A549 (cell line): ENCODE results near the gene PRKAR1A. TPM values are rescaled to one million over a fixed set of nuclear protein-coding genes. Genes with fewer than 3 reads are reported as not detected.
A peak's percentile ranks its signal among the peaks of the same experiment; 100 is the strongest.
"Not testable (repeated sequence)": the region's sequence is repeated elsewhere in the genome, so short reads cannot be mapped to it uniquely, and the experiment has no call there.

ENCODE experiments used
- ATAC-seq, 2 experiments: fragments of 200-7000 bp in 1 of 2; fragments of >200 bp in 1 of 2; cut with Nextera tagmentation in 1 of 2; cut with Tn5 transposase in 1 of 2; 3 replicates each; pipeline versions ENCODE4 v1.8.0 to v1.9.1; 2018 to 2020; ENCODE audit warnings: mild to moderate bottlenecking in 1 of 2, moderate library complexity in 1 of 2
- CTCF ChIA-PET: fragments of 300-600 bp; sonication (Branson Sonifier 250); formaldehyde crosslinking; extraction: SDS; loops from one replicate; lab custom pipeline; 2021; ENCODE audit warnings: antibody characterized with exemption, inconsistent platforms; lab: Yijun Ruan, JAX
- POLR2A ChIA-PET: fragments of 350-600 bp; formaldehyde crosslinking; extraction: SDS; loops from one replicate; lab custom pipeline; 2021; ENCODE audit warnings: antibody characterized with exemption, inconsistent platforms; lab: Yijun Ruan, JAX
- DNase-seq, 2 experiments: peaks; one replicate each; pipeline versions ENCODE4 v3.0.0 to v3.0.0-alpha.2; 2011 to 2016; ENCODE audit warnings: low read depth in 1 of 2, low spot score in 1 of 2
- FAIRE-seq: peaks from 2 replicates; lab custom pipeline; 2011; peaks lifted over from hg19 to GRCh38; lab: Jason Lieb, UNC
- H3K27ac ChIP-seq, 2 experiments: fragments of >200 bp; sonication (Bioruptor Twin); formaldehyde crosslinking; 3 replicates each; pipeline ENCODE4 v1.5.1; 2016 to 2017
- H3K4me1 ChIP-seq: fragments of >200 bp; sonication (Bioruptor Twin); formaldehyde crosslinking; 3 replicates; pipeline ENCODE4 v1.6.1; 2016
- H3K4me2 ChIP-seq: fragments of >200 bp; sonication (Bioruptor Twin); formaldehyde crosslinking; 3 replicates; pipeline ENCODE4 v1.6.1; 2016
- H3K4me3 ChIP-seq: fragments of >200 bp; sonication (Bioruptor Twin); formaldehyde crosslinking; 3 replicates; pipeline ENCODE4 v1.5.1; 2016
- H3K9me3 ChIP-seq: fragments of >200 bp; sonication (Bioruptor Twin); formaldehyde crosslinking; 3 replicates; pipeline ENCODE4 v1.6.1; 2016
- CBX2 ChIP-seq: fragments of 200-600 bp; sonication (generic); IDR thresholded peaks from 2 replicates; pipeline ENCODE4 v1.6.1; 2016; ENCODE audit warnings: low read depth, mild to moderate bottlenecking, borderline replicate concordance
- CEBPB ChIP-seq, 2 experiments: fragments of >200 bp in 1 of 2; sonication (Bioruptor Twin) in 1 of 2; formaldehyde crosslinking in 1 of 2; IDR thresholded peaks; 2 replicates each; pipeline ENCODE4 v1.6.1; 2012 to 2016
- CHD2 ChIP-seq: fragments of 150-350 bp; IDR thresholded peaks from 2 replicates; pipeline ENCODE4 v1.6.1; 2014; ENCODE audit warnings: low read length; ENCODE audit not compliant: partially characterized antibody
- CHD4 ChIP-seq: fragments of 200-600 bp; sonication (generic); IDR thresholded peaks from 2 replicates; pipeline ENCODE4 v1.6.1; 2016; ENCODE audit warnings: antibody characterized with exemption, mild to moderate bottlenecking, borderline replicate concordance
- E2F6 ChIP-seq: IDR thresholded peaks from 2 replicates; pipeline ENCODE4 v1.6.1; 2012; ENCODE audit warnings: low read depth, borderline replicate concordance
- EHMT2 ChIP-seq: fragments of 200-600 bp; sonication (generic); IDR thresholded peaks from 2 replicates; pipeline ENCODE4 v1.6.1; 2016; ENCODE audit warnings: antibody characterized with exemption, low read depth, mild to moderate bottlenecking, moderate library complexity
- FOXS1 ChIP-seq: fragments of 250-450 bp; sonication (Bioruptor Pico); IDR thresholded peaks from 2 replicates; pipeline ENCODE4 v1.5.0; 2020; ENCODE audit warnings: mild to moderate bottlenecking, moderate library complexity
- GATA3 ChIP-seq: IDR thresholded peaks from 2 replicates; pipeline ENCODE4 v1.6.1; 2012; ENCODE audit warnings: borderline replicate concordance
- HDAC2 ChIP-seq: fragments of 200-600 bp; sonication (generic); IDR thresholded peaks from 2 replicates; pipeline ENCODE4 v1.6.1; 2016
- HOXB13 ChIP-seq: fragments of 250-450 bp; sonication (Bioruptor Pico); IDR thresholded peaks from 2 replicates; pipeline ENCODE4 v1.5.0; 2020; ENCODE audit warnings: low read depth, mild to moderate bottlenecking, moderate library complexity
- JUN ChIP-seq, 2 experiments: fragments of >200 bp; sonication (Bioruptor Twin); formaldehyde crosslinking; IDR thresholded peaks; 2 replicates in 1 of 2; 3 replicates in 1 of 2; pipeline ENCODE4 v1.6.1; 2016 to 2017
- KDM1A ChIP-seq: fragments of 200-600 bp; sonication (generic); IDR thresholded peaks from 2 replicates; pipeline ENCODE4 v1.6.1; 2016; ENCODE audit warnings: low read depth, mild to moderate bottlenecking
- KDM5A ChIP-seq: fragments of 200-600 bp; sonication (generic); IDR thresholded peaks from 2 replicates; pipeline ENCODE4 v1.6.1; 2016; ENCODE audit warnings: antibody characterized with exemption, mild to moderate bottlenecking
- MAFK ChIP-seq: fragments of 450-650 bp; IDR thresholded peaks from 2 replicates; pipeline ENCODE4 v1.6.1; 2014; ENCODE audit not compliant: partially characterized antibody
- MAZ ChIP-seq: fragments of 150-350 bp; IDR thresholded peaks from 2 replicates; pipeline ENCODE4 v1.6.1; 2014; ENCODE audit warnings: antibody characterized with exemption, low read depth, low read length, borderline replicate concordance
- MYC ChIP-seq: IDR thresholded peaks from 2 replicates; pipeline ENCODE4 v1.6.1; 2012; ENCODE audit warnings: mild to moderate bottlenecking, inconsistent platforms, low read length, improper control_type of control experiment, borderline replicate concordance
- PHF8 ChIP-seq: fragments of 200-600 bp; sonication (generic); IDR thresholded peaks from 2 replicates; pipeline ENCODE4 v1.6.1; 2016; ENCODE audit warnings: low read depth, mild to moderate bottlenecking, antibody characterized with exemption, moderate library complexity, borderline replicate concordance
- RARB ChIP-seq: fragments of 250-450 bp; sonication (Bioruptor Pico); IDR thresholded peaks from 2 replicates; pipeline ENCODE4 v1.8.0; 2021; ENCODE audit warnings: mild to moderate bottlenecking, moderate library complexity
- RFX5 ChIP-seq: fragments of 450-650 bp; IDR thresholded peaks from 2 replicates; pipeline ENCODE4 v1.7.1; 2014; ENCODE audit warnings: antibody characterized with exemption, mild to moderate bottlenecking, moderate library complexity
- SMC3 ChIP-seq: fragments of >200 bp; sonication (Bioruptor Twin); formaldehyde crosslinking; IDR thresholded peaks from 3 replicates; pipeline ENCODE4 v1.6.1; 2018; ENCODE audit warnings: inconsistent platforms
- ZC3H11A ChIP-seq: fragments of 450-650 bp; IDR thresholded peaks from 2 replicates; pipeline ENCODE4 v1.6.1; 2014; ENCODE audit warnings: antibody characterized with exemption, mild to moderate bottlenecking
- WGBS: methylation state at CpG from one replicate; pipeline ENCODE4 v1.1.6; 2017; ENCODE audit errors: missing lambda C conversion rate; 5-methylcytosine and 5-hydroxymethylcytosine counted together
- polyA plus RNA-seq, 4 experiments: library from polyadenylated mRNA; depleted of rRNA in 3 of 4; stranded (reverse); fragments of >200 nt; fragmentation: RNase III in 1 of 4; extraction: RNeasy Plus Mini Kit Qiagen cat#74134 plus additional on column Dnase treatment in 1 of 4; gene quantifications; 2 replicates in 3 of 4; 3 replicates in 1 of 4; pipeline ENCODE4 v1.2.3, GENCODE V29; 2011 to 2017
- TF ChIP-seq, protein P1 (sequence below): fragments of >200 bp; sonication (Bioruptor Twin); formaldehyde crosslinking; IDR thresholded peaks from 2 replicates; pipeline ENCODE4 v1.6.1; 2016
- TF ChIP-seq, protein P2 (sequence below): fragments of 200-600 bp; sonication (generic); IDR thresholded peaks from 2 replicates; pipeline ENCODE4 v1.6.1; 2016; ENCODE audit warnings: antibody characterized with exemption, mild to moderate bottlenecking, moderate library complexity

Gene PRKAR1A
- polyA plus RNA-seq, 2 of the 4 experiments (the other 2 are of a cell fraction) = 239 to 370 TPM

DNA sequence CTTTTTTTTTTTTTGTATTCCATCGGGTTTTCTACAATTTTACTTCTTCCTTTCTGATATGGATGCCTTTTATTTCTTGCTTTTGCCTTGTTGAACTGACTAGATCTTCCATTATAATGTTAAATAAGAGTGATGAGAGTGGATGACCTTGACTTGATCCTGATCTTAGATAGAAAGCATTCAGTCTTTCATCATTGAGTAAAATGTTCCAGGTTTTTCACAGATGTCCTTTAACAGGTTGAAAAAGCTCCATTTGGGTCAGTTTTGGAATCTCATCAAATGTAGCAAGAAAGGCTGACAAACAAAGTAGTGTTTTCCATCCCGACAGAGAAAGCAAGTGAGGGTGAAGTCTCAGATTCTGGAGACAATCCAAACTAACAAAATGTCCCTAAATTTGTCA lies 27.8 kb upstream of the PRKAR1A start:
- no peak for DNase-seq
- 1% methylated on average over 2 of the region's 2 CpGs for WGBS
- no peak for TF ChIP-seq ZC3H11A
- TF ChIP-seq CHD4 = no peak
- no peak for TF ChIP-seq CHD2
- TF ChIP-seq, protein P1, sequence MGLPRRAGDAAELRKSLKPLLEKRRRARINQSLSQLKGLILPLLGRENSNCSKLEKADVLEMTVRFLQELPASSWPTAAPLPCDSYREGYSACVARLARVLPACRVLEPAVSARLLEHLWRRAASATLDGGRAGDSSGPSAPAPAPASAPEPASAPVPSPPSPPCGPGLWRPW = no peak
- TF ChIP-seq, all 56 proteins: peak for 0
- peaks cover 3% of the 10 kb centered on the region; the same call in 2 of the 3 replicates for H3K9me3 ChIP-seq
- no peak for FAIRE-seq
- no peak overlapping the region for H3K4me2 ChIP-seq
- H3K4me3 ChIP-seq = no peak overlapping the region
- no peaks in the 10 kb centered on the region for H3K4me1 ChIP-seq
- CTCF ChIA-PET = interaction anchor here (1.1 to 1.3 kb wide), 3 partner anchors 13 to 15 kb away, joined by 3 to 4 read pairs (median 4); no protein-coding TSS in a partner anchor
- ATAC-seq = no peak
- POLR2A ChIA-PET = no interaction called here
- H3K27ac ChIP-seq = no peak overlapping the region

- FAIRE-seq (no peak), DNase-seq (no peak), ATAC-seq (0 out of 6 replicates have a peak, but pooled peaks of 1 of the 2 experiments have one; percentile 20)
- TF ChIP-seq CEBPB (IDR thresholded peaks at IDR 0.05) (no peak), E2F6 (no peak), CHD2 (no peak), HOXB13 (CRISPR knock-in tag) (no peak), SMC3 (no peak), PHF8 (no peak), MAFK (no peak), HDAC2 (no peak), JUN (IDR thresholded peaks at IDR 0.05) (no peak), MYC (no peak)
- Histone ChIP-seq H3K4me3 (no peak overlapping the region), H3K27ac (no peak overlapping the region), H3K4me1 (no peaks in the 10 kb centered on the region), H3K9me3 (no peaks in the 10 kb centered on the region), H3K4me2 (no peak overlapping the region)
- CTCF ChIA-PET = interaction anchor here (0.6 to 1.1 kb wide), 3 partner anchors 9 to 309 kb away, joined by 3 to 5 read pairs (median 4); no protein-coding TSS in a partner anchor
- WGBS = 85% methylated on average over 4 of the region's 4 CpGs
- POLR2A ChIA-PET = no interaction called here
Measured at GRCh38 chr17:68489919-68490318, 22.3 kb upstream of the PRKAR1A start.

DNA sequence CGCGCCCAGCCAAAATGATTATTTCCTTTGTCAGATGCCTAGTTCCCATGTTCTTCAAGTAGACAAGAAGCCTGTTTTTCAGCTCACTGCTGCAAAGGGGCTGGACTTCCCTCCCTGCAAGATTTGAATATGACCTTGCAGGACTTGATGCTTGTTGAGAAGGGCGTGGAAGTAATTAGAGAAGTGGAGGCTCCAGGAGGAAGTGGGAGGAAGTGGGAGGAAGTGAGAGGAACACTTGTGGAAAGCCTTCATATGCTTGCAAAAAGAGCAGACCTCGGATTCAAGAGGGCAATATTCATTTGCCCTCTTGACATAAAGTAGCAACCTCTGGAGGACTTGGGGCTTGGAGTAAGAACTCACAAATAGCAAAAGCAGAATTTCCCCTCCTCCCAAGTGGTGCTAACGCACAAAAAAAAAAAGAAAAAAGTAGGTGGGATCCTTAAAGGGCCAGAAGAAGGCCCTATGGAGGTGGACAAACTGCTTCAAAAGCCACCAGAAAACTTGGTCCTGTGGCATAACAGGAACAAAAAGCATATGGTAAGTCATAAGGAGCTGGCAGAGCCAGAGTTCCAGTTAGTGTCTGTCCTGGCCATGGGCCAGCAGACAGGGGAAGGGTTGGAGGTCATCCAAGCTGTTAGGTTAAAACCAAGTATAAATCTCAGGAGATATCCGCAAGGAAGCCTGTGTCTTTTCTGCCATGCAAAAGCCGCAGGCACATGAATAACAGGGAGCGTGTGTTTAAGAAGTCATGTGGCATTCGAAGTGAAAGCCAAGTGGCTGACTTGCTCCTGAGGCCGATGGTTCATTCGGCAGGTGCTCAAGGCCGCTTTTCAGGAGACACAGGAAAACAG lies 20.6 kb upstream of the PRKAR1A start:
- Histone ChIP-seq H3K9me3 (no peaks in the 10 kb centered on the region), H3K4me2 (no peak overlapping the region), H3K4me3 (no peak overlapping the region), H3K27ac (no peak overlapping the region), H3K4me1 (no peaks in the 10 kb centered on the region)
- ChIA-PET CTCF (interaction anchor here (0.8 to 1.1 kb wide), 4 partner anchors 11 to 270 kb away, joined by 3 to 4 read pairs (median 3); no protein-coding TSS in a partner anchor), POLR2A (no interaction called here)
- DNase-seq (no peak), FAIRE-seq (no peak), ATAC-seq (no peak)
- no peak for TF ChIP-seq KDM5A
- no peak for TF ChIP-seq GATA3
- no peak for TF ChIP-seq PHF8
- no peak for TF ChIP-seq CHD2
- no peak for TF ChIP-seq CHD4
- TF ChIP-seq CBX2 = no peak
- TF ChIP-seq RARB (CRISPR knock-in tag) = no peak
- TF ChIP-seq, protein P2, sequence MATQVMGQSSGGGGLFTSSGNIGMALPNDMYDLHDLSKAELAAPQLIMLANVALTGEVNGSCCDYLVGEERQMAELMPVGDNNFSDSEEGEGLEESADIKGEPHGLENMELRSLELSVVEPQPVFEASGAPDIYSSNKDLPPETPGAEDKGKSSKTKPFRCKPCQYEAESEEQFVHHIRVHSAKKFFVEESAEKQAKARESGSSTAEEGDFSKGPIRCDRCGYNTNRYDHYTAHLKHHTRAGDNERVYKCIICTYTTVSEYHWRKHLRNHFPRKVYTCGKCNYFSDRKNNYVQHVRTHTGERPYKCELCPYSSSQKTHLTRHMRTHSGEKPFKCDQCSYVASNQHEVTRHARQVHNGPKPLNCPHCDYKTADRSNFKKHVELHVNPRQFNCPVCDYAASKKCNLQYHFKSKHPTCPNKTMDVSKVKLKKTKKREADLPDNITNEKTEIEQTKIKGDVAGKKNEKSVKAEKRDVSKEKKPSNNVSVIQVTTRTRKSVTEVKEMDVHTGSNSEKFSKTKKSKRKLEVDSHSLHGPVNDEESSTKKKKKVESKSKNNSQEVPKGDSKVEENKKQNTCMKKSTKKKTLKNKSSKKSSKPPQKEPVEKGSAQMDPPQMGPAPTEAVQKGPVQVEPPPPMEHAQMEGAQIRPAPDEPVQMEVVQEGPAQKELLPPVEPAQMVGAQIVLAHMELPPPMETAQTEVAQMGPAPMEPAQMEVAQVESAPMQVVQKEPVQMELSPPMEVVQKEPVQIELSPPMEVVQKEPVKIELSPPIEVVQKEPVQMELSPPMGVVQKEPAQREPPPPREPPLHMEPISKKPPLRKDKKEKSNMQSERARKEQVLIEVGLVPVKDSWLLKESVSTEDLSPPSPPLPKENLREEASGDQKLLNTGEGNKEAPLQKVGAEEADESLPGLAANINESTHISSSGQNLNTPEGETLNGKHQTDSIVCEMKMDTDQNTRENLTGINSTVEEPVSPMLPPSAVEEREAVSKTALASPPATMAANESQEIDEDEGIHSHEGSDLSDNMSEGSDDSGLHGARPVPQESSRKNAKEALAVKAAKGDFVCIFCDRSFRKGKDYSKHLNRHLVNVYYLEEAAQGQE = no peak
- TF ChIP-seq RFX5 = no peak
- TF ChIP-seq FOXS1 (CRISPR knock-in tag) = no peak
- TF ChIP-seq EHMT2 = no peak
- TF ChIP-seq MAZ = no peak
- TF ChIP-seq MYC = no peak
- no peak for TF ChIP-seq KDM1A
- no peak for TF ChIP-seq HDAC2
- 65% methylated on average over 12 of the region's 12 CpGs for WGBS

DNA sequence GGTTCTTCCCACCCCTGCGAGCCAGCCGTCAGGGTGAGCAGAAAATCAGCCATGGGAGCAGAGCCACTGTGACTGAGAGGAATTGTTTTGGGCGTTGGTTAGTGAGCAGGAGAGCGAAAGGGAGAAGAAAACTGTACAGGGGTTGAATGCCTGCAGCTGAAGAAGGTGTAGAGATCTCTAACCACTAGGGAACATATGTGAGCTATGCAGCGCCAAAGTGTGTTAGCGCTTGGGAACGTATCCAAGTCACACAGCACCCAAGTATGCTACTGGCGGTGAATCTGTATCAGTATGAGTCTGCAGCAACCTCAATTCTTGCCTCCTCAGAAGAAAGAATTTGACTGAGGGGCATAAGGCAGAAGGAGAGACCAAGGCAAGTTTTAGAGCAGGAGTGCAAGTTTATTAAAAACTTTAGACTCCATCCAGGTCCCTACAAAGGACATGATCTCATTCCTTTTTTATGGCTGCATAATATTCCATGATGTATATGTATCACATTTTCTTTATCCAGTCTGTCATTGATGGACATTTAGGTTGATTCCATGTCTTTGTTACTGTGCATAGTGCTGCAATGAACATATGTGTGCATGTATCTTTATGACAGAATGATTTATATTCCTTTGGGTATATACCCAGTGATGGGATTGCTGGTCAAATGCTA lies 19.7 kb upstream of the PRKAR1A start:
- H3K4me3 ChIP-seq, ATAC-seq, H3K4me2 ChIP-seq, H3K27ac ChIP-seq, FAIRE-seq, H3K4me1 ChIP-seq, DNase-seq, H3K9me3 ChIP-seq, POLR2A ChIA-PET: not testable (repeated sequence)
- CTCF ChIA-PET = interaction anchor here (0.7 to 1.0 kb wide), 3 partner anchors 10 to 993 kb away, joined by 3 read pairs; no protein-coding TSS in a partner anchor
- WGBS = 72% methylated on average over 8 of the region's 8 CpGs
